Activated CD8-positive, alpha-beta memory T cell treated with anti-CD3 and anti-CD28 coated beads, Interleukin-2, amount 50 U/mL, for 1 hour (primary cell): ENCODE data around the gene ABCA6.
"Not testable (repeated sequence)": the region's sequence is repeated elsewhere in the genome, so short reads cannot be mapped to it uniquely, and the experiment has no call there.

Experiments used
- DNase-seq: peaks from one replicate; pipeline ENCODE4 v3.0.0-alpha.2; 2020; ENCODE audit errors: extremely low read depth

The ABCA6 gene

DNA sequence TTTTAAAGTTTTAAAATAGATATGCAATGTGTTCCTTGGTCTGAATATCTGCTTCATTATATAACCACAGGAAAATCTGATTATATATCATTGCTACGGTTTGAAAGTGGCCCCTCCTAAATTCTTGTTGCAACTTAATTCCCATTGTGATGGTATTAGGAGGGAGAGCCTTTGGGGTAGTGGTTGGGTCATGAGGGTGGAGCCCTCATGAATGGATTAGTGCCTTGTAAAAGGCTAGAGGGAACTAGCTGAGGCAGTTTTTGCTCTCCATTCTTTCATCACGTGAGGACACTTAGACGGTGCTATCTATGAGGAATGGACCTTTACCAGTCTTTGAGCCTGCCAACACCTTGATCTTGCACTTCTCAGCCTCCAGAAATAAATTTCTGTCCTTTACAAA, 7.6 kb downstream of the ABCA6 start:
- DNase-seq, result no peak

DNA sequence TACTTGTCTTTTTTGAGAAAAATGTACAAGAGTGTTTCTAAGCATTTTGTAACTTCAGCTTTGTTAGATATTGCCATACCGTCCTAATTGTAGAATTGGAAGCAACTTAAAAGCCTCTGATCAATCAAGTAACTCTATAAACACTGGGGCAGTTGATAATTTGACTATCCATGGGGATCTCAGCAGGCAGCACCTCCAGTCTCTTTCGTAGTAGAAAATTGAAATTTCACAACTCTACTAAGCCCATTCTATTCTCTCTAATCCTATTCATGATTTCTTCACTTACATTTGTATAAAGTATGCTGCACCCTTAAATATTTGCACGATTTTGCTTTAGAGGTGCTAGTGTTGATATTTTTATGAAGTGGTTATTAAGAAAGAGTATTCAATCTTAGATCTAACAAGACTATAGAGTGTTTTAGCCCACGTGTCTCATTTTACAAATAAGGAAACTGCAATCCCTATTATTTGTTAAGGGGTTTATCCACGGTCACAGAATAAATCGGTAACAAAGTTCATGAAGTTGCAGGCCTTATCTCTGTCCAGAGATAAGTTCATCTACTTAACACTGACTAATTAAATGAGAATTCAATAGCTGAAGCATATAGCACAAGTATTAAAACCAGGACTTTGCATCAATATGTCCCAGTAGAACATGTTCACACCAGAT, 10.9 kb downstream of the ABCA6 start:
- no peak for DNase-seq

- no peak for DNase-seq
These were observed 18.1 kb downstream of the ABCA6 start for GRCh38 chr17:69123626-69124025.

- DNase-seq, result no peak
These were observed 19.6 kb downstream of the ABCA6 start for GRCh38 chr17:69122065-69122464.

- DNase-seq, result no peak
These were observed 23.6 kb downstream of the ABCA6 start for GRCh38 chr17:69117855-69118784.

DNA sequence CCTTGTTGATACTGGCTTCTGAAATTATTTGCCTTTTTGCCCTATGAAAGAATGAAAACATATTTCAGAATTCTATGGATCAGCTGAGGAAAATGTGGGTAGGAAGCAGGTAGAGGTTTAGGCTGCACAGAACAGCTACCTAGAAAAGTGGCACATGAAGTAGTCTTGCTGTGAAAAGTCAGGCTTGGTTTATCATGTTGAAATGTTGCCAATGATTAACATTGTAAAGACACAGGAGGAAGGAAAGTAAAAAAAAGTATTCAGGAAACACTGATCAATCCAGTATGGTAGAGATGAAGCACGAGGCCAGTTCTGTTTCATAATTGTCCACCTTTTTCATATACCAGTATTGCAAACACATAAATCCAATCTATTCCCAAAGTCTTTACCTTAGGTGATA, 29.9 kb downstream of the ABCA6 start:
- no peak for DNase-seq

- no peak for DNase-seq
These were observed 35.6 kb downstream of the ABCA6 start for GRCh38 chr17:69105907-69106730.

DNA sequence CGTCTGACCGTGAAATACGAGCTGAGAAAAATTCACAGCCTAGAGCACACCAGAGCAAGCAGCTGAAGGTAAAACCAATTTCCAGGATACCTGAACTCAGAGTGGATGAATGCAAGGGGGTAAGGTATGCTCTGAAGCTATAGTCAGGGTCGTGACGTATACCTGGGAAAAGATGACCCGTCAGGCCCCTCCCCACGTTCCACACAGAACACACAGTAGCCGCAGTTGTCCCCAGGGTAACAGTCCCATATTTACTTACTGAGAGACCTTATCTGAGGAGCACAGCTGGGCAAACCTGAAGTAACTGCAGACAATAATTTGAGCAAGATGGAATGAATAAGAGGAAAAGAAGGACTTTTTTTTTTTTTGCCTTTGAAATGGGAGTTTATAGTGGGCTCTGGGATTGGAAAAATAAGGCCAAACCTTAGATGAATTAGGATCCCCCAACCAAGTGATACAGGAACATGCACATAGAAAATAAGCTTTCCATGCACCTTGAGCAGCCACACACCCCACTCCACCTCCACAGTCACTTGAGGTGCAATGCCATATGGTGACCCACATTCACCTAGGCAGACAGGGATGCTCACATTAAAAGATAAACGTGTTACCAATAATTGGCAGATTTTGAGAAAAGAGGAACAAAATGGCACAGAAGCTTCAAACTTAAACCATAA, 38.0 kb downstream of the ABCA6 start:
- DNase-seq, result no peak

DNA sequence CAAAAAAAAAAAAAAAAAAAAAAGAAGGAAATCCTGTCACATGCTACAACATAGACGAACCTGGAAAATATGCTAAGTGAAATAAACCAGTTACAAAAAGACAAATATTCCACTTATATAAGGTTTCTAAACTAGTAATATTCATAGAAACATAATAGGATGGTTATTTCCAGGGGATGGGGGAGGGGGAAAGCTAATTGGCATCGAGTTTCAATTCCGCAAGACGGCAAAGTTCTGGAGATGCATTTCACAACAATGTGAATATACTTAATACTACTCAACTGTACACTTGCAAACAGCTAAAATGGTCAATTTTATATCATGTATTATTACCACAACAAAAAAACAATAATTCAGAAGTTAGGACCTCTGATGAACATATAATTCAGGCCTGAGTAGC, 43.1 kb downstream of the ABCA6 start:
- no peak for DNase-seq

GRCh38 chr17:69096541-69096940, 45.2 kb downstream of the ABCA6 start:
- DNase-seq, result no peak

- DNase-seq, result no peak
These were observed 47.7 kb downstream of the ABCA6 start for GRCh38 chr17:69093995-69094394.

DNA sequence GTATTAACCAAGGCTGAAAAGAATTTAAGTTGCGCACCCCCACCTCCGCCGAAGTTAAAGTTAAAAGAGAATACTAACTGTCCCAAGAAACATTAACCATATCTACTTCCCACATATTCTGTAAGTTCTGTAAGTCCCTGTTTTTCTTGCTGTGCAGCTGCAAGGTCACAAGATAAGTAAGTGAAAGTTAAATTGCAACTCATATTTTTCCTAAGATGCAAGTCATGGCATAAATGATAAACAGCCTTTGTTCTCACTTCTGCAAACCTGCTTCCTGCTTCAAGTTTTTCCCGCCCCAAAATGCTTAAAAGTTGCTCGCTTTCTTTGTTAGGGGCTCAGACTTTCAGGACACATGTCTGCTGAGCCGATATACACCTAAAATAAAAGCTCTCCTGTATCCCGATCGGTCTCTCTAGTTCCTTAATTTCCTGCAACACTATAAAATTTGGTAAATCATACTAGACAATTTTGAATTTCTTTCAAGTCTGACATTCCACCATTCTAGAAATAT, 48.4 kb downstream of the ABCA6 start:
- DNase-seq, result no peak

- no peak for DNase-seq
These were observed 51.3 kb downstream of the ABCA6 start for GRCh38 chr17:69090365-69090764.

- DNase-seq, result no peak
These were observed 53.0 kb downstream of the ABCA6 start for GRCh38 chr17:69088643-69089200.

DNA sequence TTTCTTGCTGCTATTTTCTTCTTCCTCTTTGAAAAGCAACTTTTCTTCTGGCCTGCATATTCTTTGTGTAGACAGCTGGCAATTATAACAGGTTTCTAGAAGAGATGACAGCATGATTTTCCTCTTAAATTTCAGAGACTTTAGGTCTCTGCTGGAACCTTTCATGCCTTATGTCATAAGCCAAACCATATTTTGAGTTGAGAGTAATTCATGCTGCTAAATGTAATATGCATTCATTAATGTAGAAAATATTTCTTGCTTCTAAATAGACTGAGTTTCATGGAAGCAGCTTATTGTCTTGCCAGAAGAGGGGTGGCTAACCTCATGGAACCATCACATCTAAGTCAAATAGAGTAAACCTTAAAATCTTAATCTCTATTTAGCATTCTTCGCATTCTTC, 55.1 kb downstream of the ABCA6 start:
- DNase-seq, result no peak

DNA sequence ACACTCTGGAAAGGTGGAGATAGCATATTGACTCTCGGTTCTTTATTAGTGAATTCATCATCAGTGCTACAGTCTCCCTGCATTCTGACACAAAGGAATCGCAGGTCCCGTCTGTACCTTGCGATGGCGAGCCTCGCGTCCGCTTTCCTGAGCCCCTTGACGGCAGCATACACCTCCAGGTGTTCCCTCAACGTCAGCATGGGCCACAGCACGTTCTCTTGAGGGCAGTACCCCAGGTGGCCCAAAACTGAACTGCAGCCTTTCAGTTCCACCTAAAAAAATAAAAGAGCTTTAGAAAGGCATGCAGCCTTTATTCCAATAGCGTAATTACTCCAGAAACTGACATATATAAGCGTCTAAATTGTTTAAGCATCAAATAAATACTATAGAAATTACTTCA, 56.8 kb downstream of the ABCA6 start:
- no peak for DNase-seq

- DNase-seq, result no peak
These were observed 59.0 kb downstream of the ABCA6 start for GRCh38 chr17:69082696-69083095.

- no peak for DNase-seq
These were observed 62.8 kb downstream of the ABCA6 start for GRCh38 chr17:69078864-69079263.

GRCh38 chr17:69075823-69076222, 65.9 kb downstream of the ABCA6 start:
- DNase-seq, result no peak

DNA sequence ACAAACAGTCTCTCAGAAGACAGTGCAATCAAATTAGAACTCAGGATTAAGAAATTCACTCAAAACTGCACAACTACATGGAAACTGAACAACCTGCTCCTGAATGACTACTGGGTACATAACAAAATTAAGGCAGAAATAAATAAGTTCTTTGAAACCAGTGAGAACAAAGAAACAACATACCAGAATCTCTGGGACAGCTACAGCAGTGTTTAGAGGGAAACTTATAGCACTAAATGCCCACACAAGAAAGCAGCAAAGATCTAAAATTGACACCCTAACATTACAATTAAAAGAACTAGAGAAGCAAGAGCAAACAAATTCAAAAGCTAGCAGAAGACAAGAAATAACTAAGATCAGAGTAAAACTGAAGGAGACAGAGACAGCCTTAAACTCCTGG, 68.3 kb downstream of the ABCA6 start:
- DNase-seq, result not testable (repeated sequence)

- DNase-seq, result not testable (repeated sequence)
These were observed 68.9 kb downstream of the ABCA6 start for GRCh38 chr17:69072803-69073256.
